Immature natural killer cell (primary cell): ENCODE results near the gene PTGDR2. TPM values are rescaled to one million over a fixed set of nuclear protein-coding genes. Genes with fewer than 3 reads are reported as not detected.

Experiments
- DNase-seq, 3 donors: peaks; one replicate each; pipeline ENCODE4 v3.0.0; 2022; ENCODE audit warnings: mixed read lengths in 1 of 3
- H3K27ac Mint-ChIP-seq, 6 donors: one replicate each; pipeline ENCODE4 v1.8.0; 2020; ENCODE audit warnings: mixed read lengths in 6 of 6, mild to moderate bottlenecking in 5 of 6, inconsistent platforms in 4 of 6, moderate library complexity in 3 of 6
- H3K27me3 Mint-ChIP-seq, 3 donors: one replicate each; pipeline ENCODE4 v1.8.0; 2020 to 2021; ENCODE audit warnings: low read depth in 3 of 3, mild to moderate bottlenecking in 3 of 3, mixed read lengths in 3 of 3, moderate library complexity in 3 of 3, inconsistent platforms in 1 of 3
- H3K36me3 Mint-ChIP-seq, 3 donors: one replicate each; pipeline ENCODE4 v1.8.0; 2020; ENCODE audit warnings: mixed read lengths in 3 of 3, inconsistent platforms in 2 of 3, mild to moderate bottlenecking in 2 of 3
- H3K4me1 Mint-ChIP-seq, 2 donors: one replicate each; pipeline ENCODE4 v1.8.0; 2020; ENCODE audit warnings: inconsistent platforms in 2 of 2, mild to moderate bottlenecking in 2 of 2, mixed read lengths in 2 of 2, moderate library complexity in 1 of 2
- H3K4me3 Mint-ChIP-seq, 5 donors: one replicate each; pipeline ENCODE4 v1.8.0; 2020; ENCODE audit warnings: mild to moderate bottlenecking in 5 of 5, mixed read lengths in 5 of 5, inconsistent platforms in 3 of 5, moderate library complexity in 3 of 5
- H3K9me3 Mint-ChIP-seq, 6 donors: one replicate each; pipeline ENCODE4 v1.8.0; 2020; ENCODE audit warnings: mild to moderate bottlenecking in 6 of 6, mixed read lengths in 6 of 6, inconsistent platforms in 4 of 6, moderate library complexity in 3 of 6
- polyA plus RNA-seq, 3 donors: library from polyadenylated mRNA; unstranded; fragments of 300-500 nt; fragmentation: Illumina TruSeq; gene quantifications; one replicate each; pipeline ENCODE4 v1.2.3, GENCODE V29; 2021

PTGDR2 gene
- polyA plus RNA-seq, 3 donors from 2014 or later = 0.46 to 0.49 TPM; not detected in 1

GRCh38 chr11:60810151-60810550, 45.6 kb downstream of the PTGDR2 start:
- DNase-seq = no peak
- Mint-ChIP-seq H3K9me3 (peaks cover 0 to 3% (median 0%) of the 10 kb centered on the region in 6 donors), H3K27me3 (peaks cover 2 to 6% (median 4%) of the 10 kb centered on the region in 3 donors), H3K36me3 (no peaks in the 10 kb centered on the region), H3K4me3 (no peak overlapping the region), H3K27ac (no peak overlapping the region), H3K4me1 (no peaks in the 10 kb centered on the region)

- Mint-ChIP-seq H3K27ac (no peak overlapping the region), H3K9me3 (peaks cover 0 to 3% (median 0%) of the 10 kb centered on the region in 6 donors), H3K4me1 (no peaks in the 10 kb centered on the region), H3K36me3 (no peaks in the 10 kb centered on the region), H3K4me3 (no peak overlapping the region), H3K27me3 (peaks cover 2 to 6% (median 4%) of the 10 kb centered on the region in 3 donors)
- DNase-seq = no peak
Measured at GRCh38 chr11:60809691-60810090, 46.1 kb downstream of the PTGDR2 start.

- Mint-ChIP-seq H3K4me3 (no peak overlapping the region), H3K36me3 (no peaks in the 10 kb centered on the region), H3K27ac (no peak overlapping the region), H3K4me1 (no peaks in the 10 kb centered on the region), H3K9me3 (peaks cover 0 to 2% (median 0%) of the 10 kb centered on the region in 6 donors), H3K27me3 (peaks cover 2 to 6% (median 4%) of the 10 kb centered on the region in 3 donors)
- no peak for DNase-seq
Measured at GRCh38 chr11:60809249-60809648, 46.5 kb downstream of the PTGDR2 start.

- no peak overlapping the region for H3K4me3 Mint-ChIP-seq
- H3K27ac Mint-ChIP-seq = no peak overlapping the region
- no peaks in the 10 kb centered on the region for H3K36me3 Mint-ChIP-seq
- no peaks in the 10 kb centered on the region for H3K4me1 Mint-ChIP-seq
- no peaks in the 10 kb centered on the region for H3K9me3 Mint-ChIP-seq
- DNase-seq = no peak
- H3K27me3 Mint-ChIP-seq = peaks cover 4 to 6% (median 6%) of the 10 kb centered on the region in 3 donors
Measured at GRCh38 chr11:60803273-60803936, 52.3 kb downstream of the PTGDR2 start.

GRCh38 chr11:60801194-60801593, 54.6 kb downstream of the PTGDR2 start:
- Mint-ChIP-seq H3K27me3 (peaks cover 2 to 9% (median 6%) of the 10 kb centered on the region in 3 donors), H3K36me3 (no peaks in the 10 kb centered on the region), H3K4me1 (no peaks in the 10 kb centered on the region), H3K27ac (no peak overlapping the region), H3K9me3 (no peaks in the 10 kb centered on the region), H3K4me3 (no peak overlapping the region)
- DNase-seq = no peak

Other genes with a start within 250 kb of the PTGDR2 start
- not detected for gene MS4A8, start 156.3 kb downstream of the PTGDR2 start, polyA plus RNA-seq
- gene MS4A18, start 131.2 kb downstream of the PTGDR2 start, polyA plus RNA-seq = not detected
- not detected for gene MS4A15, start 99.1 kb downstream of the PTGDR2 start, polyA plus RNA-seq
- not detected for gene MS4A10, start 70.6 kb downstream of the PTGDR2 start, polyA plus RNA-seq
- gene CCDC86, start 13.8 kb downstream of the PTGDR2 start, polyA plus RNA-seq = 10 to 100 TPM in 1 of 3 donors, 1 to 10 TPM in 2; 5.6 to 16.5 (median 7.4) TPM
- gene ZP1, start 11.6 kb upstream of the PTGDR2 start, polyA plus RNA-seq = not detected
- gene PRPF19, start 50.6 kb upstream of the PTGDR2 start, polyA plus RNA-seq = 10 to 100 TPM in 2 of 3 donors, 1 to 10 TPM in 1; 8.9 to 15.2 (median 13.6) TPM
- 100 to 1,000 TPM; 292 to 631 (median 400) TPM for gene TMEM109, start 58.2 kb upstream of the PTGDR2 start, polyA plus RNA-seq
- gene TMEM132A, start 68.5 kb upstream of the PTGDR2 start, polyA plus RNA-seq = not detected
- under 1 TPM in 2 of 3 donors, not detected in 1; 0.41 to 0.43 TPM for gene SLC15A3, start 96.2 kb upstream of the PTGDR2 start, polyA plus RNA-seq
- gene CD6, start 115.7 kb upstream of the PTGDR2 start, polyA plus RNA-seq = 10 to 100 TPM; 17.3 to 47.3 (median 19.1) TPM
- 1 to 10 TPM in 1 of 3 donors, under 1 TPM in 2; 0.68 to 1.8 (median 0.80) TPM for gene CD5, start 246.5 kb upstream of the PTGDR2 start, polyA plus RNA-seq